Measurements from ENCODE around the gene PDLIM7.
"Not testable (repeated sequence)": the region's sequence is repeated elsewhere in the genome, so short reads cannot be mapped to it uniquely, and the experiment has no call there.

The PDLIM7 gene

DNA sequence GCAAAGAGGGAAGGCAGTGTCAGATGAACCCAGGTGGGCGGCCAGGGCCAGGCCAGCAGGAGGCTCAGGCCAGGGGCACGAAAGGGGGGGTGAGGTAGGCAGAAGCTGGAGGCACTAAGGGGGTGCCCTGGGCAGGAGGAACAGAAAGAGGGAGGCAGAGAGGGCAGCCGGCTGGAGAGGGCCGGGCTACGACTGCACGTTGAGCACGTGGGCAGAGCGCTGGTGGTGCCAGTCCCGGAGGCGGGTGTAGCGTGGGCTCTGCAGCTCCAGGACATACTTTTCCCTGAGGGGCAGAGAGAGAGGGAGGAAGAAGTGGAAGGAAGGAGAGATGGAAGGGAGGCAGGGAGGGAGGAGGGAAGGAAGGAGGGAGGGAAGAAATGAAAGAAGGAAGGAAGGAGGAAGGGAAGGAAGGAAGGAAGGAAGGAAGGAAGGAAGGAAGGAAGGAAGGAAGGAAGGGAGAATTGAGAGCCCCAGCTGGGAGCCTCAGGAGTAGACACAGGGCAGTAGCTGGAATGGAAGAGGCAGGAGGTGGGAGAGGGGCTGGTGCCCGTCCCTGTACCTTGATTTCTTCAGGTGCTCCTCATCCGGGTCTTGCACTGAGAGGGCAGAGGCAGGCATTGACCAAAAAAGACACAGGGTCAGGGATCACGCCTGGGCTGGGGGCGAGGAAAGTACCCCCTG lies 7.0 kb downstream of the PDLIM7 start:
- no peak for ATAC-seq

DNA sequence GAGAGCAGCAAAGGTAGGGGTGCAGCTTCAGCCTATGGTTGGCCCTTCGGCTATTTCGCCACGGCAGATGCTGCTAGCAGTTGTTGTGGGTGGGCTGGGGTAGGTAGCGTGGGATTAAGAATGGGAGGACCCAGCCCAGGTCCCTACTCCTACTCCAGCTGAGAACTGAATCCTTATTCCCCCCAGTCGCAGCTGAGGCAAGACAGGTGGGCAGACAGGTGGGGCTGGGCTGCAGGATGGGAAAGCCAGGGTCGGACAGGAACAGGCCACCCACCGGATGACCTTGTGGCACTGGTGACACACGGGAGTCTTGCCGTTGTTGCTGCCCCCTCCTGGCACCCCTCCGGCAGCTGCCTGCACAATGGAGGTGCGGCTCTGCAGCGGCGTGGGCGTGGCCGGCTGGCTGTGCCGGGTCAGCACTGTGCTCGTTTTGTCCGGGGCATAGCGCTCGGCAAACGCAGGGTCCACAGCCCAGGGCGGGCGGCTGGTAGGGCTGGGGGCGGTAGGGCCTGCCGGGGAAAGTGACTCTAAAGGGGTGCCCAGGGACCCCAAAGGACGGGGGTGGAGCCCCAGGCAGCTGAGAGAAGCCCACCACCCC lies 8.2 kb downstream of the PDLIM7 start:
- ATAC-seq (no peak), DNase-seq (no peak)

More for the DNA sequence above, 7.0 kb downstream of the PDLIM7 start:
- no peak for DNase-seq

DNA sequence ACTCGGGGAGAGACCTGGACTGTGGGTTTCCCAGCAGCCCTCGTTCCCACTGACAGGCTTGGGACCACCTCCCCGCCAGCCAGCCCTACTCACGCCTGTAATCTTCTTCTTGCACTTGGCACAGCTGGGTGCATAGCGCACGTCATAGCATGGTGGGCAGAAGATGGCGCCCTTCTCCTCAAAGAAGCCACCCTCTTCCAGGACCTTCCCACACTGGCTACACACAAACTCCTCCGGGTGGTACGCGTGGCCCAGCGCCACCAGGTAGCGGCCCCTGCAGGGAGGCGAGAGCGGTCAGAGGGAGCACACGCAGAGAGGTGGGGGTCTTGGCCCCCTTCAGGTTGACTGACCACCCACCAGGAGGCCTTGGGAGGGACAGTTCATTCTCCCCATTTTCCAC lies 9.4 kb downstream of the PDLIM7 start:
- no peak for ATAC-seq
- DNase-seq = no peak

DNA sequence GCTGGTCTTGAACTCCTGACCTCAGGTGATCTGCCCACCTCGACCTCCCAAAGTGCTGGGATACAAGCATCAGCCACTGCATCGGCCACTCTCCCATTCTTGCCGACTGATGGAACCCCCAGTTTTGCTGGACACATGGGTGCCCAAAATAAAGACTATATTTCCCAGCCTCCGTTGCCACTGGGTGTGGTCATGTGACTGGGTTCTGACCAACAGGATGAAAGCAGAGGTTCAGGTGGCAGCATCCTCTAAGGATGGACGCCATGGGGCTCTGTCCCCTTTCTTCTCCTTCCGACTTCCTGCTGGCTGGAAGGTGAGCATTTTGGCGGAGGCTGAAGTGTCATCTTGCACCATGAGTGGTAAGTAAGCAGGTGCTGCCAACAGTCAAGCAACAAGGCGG lies 10.3 kb downstream of the PDLIM7 start:
- no peak for ATAC-seq
- DNase-seq = no peak

DNA sequence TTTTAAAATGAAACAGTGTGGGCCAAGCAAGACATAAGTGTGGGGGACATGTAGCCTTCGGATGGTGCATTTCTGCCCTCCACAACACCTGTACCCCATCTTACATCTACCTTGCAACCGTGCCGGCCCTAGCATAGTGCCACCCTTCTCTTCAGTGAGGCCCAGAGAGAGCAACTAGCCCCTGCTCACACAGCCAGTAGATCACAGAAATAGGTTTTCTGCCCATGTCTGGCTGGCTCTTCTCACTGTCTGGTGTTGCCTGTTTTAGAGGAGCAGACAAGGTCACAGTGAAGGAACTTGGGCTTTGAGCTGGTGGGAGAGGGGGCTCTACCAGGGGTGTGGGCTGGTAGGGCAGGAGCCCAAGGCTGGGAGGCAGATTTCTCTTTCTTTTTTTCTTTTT lies 11.1 kb downstream of the PDLIM7 start:
- DNase-seq = no peak
- ATAC-seq = no peak

DNA sequence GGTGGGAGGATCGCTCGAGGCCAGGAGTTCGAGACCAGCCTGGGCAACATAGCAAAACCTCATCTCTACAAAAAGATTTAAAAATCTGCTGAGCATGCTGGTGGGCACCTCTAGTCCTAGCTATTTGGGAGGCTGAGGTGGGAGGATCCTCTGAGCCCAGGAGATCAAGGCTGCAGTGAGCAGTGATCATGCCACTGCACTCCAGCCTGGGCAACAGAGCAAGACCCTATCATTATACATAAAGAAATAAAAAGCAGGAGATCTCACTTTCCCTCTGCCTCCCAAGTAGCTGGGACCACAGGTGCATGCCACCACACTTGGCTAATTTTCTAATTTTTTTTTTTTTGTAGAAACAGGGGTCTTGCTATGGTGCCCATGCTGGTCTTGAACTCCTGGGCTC lies 11.7 kb downstream of the PDLIM7 start:
- ATAC-seq = not testable (repeated sequence)

DNA sequence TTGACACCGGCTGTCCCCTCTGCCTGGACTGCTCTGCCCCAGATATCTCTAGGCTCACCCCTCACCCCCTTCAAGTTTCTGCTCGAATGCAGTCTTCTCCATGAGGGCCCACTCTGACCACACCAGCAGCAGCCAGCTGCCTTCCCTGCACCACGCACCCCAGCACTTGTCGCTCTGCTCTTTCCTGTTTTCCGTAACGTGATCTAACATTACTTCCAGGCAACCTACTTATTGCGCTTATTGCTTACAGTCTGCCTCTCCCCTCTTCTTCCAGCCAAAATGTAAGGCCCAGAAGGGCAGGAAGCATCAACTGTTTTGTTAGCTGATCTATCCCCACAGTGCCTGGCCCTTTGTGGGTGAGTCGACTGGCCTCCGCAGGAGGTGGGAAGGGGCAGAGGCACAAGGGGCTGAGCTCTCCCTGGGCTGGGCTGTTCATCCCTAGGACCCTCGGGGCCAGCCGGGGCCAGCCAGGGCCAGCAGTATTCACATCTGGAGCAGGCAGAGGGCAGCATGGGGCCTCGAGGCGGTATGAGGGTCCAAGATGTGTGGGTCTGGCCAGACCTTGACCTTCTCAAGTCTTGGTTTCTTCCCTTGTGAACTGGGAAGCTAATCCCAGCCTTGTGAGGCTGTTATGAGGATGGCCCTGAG lies 12.4 kb downstream of the PDLIM7 start:
- no peak for DNase-seq
- no peak for ATAC-seq

More for the DNA sequence above, 11.7 kb downstream of the PDLIM7 start:
- not testable (repeated sequence) for DNase-seq

DNA sequence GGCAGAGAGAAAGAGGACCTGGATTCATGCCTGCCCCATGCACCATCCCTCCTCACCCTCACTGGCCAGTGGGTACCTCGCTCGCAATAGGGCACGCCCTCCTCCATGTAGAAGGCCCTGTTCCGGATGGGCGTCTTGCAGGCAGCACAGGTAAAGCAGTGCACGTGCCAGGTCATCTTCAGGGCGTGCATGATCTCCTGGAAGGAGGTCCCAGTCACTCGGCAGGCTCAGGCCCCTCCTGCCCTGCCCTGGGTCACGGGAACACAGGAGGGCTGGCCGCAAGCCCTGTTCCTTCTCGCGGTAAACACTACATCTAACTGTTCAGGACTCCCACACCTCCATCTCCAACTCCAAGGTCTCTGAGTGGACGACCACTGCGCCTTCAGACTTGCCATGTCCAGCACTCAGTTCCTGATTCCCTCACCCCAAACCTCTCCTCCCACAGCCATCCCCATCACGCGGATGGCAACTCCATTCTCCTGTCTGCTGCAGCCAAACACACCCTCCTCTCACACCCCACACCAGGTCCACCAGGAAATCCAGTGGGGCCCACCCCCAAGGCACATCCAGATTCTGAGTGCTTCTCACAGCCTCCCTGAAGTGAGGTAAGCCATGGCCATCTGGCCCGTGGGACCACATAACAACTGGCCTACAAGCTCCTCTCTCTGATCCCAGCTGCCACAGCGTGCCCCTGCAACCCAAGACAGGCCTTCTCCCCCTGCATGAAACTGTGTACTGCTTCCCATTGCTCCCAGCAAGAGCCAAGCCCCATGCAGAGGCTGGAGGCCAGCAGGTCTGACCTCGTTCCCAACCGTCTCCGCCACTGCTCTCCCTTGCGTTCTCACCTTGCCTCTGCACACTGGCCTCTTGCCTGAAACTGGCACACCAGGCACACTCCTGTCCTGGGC lies 13.2 kb downstream of the PDLIM7 start:
- no peak for DNase-seq
- ATAC-seq = no peak

DNA sequence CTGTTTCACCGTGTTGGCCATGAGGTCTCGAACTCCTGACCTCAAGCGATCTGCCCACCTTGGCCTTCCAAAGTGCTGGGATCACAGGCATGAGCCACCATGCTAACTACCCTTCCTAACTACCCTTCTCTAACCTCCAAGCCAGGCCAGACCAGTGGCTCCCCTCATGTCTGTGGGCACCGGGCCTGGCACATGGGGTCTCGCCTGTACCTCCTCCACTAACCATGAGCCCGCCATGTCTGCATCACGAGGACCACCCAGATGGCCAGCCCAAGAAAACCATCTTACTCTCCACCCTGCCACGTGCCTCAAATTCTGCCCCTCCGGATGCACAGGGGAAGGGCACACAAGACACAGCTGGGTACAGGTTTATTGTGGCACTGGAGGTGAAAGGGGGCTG lies 14.4 kb downstream of the PDLIM7 start:
- no peak for ATAC-seq
- no peak for DNase-seq

DNA sequence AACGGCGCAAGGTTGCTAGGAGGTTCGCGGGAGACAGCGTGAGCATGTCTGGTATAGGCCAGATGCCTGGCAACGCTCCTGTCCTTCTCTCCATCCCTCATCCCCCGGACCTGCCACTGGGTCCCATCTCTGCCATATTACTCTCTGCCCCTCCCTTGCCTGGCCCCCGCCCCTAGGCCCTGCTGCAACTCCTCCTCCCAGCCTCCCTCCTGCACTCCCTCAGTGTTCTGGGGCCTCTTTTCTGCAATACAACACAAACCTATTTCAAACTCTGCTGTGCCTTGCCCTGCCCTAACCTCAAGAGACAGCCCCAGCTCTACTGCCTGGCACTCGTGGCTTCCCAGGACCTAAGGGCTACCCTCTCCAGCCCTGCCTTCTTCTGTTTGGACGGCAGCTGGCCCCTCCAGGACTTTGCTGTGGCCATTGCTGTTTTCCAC lies 15.0 kb downstream of the PDLIM7 start:
- ATAC-seq = no peak

DNA sequence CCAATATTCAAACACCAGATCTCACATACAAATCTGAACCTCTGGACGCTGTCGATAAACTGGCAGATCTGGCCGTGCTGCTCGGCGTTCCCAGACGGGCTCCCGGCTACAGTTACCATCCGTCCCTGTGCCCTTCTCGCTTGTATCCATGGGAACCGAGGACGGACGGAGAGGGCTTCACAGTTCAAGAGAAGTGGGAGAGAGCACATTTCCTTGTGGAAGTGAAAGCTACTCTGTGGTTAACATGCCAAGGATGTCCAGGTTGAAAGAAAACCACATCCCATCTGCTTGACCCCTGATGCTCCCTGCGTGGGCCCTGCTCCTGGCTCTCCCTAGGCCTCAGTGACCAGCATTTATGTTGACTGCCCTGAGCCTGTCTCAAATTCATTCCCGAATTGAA lies 17.6 kb downstream of the PDLIM7 start:
- no peak for DNase-seq
- no peak for ATAC-seq

More for the DNA sequence above, 15.0 kb downstream of the PDLIM7 start:
- DNase-seq = no peak

DNA sequence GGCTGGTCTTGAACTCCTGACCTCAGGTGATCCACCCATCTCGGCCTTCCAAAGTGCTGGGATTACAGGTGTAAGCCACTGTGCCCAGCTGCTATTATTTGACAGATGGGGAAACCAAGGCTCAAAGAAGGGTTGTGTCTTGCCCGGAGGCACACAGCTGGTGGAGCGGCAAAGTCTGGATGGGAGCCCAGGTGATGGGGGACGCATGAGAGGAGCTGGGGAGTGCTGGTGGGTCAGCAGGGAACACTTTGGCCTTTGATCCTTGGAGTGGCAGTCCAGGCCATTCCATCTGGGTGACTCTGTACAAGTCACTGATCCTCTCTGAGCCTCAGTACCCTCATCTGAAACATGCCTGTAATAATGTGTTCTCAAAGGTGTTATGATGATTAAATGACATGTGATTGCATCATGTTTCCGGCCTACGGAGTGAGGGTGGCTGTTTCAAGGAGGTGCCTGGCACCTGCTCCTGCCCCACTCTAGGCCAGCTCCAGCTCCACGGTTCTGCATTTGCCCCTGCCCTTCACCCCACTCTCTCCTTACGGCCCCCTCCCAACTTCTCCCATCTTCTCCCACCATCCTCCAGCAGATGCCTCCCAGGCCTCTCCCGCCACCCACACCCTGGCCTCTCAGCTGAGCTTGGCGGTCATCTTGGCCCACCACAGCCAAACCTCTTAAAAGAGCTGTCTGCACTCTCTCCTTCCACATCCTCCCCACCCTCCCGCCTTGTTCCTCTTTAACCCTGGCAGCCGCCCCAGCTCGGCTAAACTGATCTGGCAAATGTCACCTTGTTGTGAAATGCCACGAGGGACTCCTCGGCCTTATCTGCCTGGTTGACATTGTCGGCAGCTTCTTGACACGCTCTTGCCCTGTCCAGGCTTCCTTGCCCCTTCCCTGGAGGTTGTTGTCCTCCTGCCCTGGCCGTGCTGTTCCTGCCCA lies 18.4 kb downstream of the PDLIM7 start:
- ATAC-seq = peak; percentile 71
- DNase-seq = peak; percentile 72

DNA sequence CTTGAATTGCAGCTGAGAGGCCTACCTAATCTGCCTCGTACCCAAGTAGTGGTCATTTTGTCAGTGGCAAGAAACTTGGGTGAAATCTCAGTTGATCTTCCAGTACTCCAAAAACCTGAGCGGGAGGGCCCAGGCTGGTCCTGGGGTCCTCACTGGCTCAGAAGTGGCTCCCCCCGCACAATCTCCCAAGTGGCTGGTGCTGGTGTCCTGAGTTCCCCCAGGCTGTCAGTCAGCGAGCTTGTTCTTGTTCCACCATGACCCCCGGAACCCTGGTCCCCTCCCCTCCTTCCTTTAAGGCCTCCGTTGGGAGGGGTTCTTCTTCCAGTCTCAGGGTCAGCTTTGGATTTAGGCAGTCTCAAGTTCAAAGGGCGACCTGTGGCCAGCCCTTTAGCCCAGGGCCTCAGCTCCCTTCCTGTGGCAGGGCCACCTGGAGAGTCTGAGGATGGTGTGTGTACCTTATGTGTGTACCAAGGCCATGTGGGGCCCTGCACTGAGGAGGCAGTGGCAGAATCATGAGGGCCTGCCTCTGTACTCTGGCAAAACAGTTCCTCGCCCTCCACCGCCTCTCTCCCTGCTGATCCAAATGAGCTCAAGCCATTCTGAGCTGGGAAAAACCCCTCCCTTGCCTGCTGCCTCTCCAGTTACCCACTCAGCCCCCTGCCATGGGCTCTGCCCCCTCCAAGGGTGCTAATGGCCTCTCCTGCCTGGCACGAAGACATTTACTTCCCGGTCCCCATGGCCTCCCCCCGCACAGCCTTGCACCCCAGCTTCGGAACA lies 19.5 kb downstream of the PDLIM7 start:
- ATAC-seq (no peak), DNase-seq (no peak)

DNA sequence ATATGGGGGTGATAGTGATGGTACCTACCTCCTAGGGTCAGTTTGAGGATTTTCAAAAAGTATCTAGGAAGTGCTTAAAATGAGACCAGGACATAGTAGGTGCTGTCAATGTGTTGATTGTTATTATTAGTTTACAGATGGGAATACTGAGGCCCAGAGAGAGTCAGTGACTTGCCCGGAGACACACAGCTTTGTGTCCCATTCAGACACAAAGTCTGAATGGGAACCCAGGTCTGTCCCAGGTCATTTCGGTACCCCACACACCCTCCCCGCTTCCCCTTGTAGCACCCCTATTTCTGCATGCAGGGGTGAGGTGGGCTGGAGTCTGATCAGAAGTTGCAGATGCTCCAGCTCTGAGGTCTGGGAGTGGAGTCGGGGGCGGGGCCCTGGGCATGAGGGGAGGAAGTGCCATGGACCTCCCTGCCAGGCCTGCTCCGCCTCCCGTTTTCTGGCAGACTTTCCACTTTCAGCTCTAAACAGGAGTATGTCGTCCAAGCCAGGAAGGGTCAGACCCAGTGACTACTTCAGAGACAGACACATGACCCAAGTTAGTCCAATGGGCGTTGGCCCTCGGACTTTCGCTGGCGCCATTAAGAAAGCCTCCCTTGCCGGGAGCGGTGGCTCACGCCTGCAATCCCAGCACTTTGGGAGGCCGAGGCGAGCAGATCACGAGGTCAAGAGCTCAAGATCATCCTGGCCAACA lies 20.7 kb downstream of the PDLIM7 start:
- no peak for DNase-seq
- no peak for ATAC-seq

DNA sequence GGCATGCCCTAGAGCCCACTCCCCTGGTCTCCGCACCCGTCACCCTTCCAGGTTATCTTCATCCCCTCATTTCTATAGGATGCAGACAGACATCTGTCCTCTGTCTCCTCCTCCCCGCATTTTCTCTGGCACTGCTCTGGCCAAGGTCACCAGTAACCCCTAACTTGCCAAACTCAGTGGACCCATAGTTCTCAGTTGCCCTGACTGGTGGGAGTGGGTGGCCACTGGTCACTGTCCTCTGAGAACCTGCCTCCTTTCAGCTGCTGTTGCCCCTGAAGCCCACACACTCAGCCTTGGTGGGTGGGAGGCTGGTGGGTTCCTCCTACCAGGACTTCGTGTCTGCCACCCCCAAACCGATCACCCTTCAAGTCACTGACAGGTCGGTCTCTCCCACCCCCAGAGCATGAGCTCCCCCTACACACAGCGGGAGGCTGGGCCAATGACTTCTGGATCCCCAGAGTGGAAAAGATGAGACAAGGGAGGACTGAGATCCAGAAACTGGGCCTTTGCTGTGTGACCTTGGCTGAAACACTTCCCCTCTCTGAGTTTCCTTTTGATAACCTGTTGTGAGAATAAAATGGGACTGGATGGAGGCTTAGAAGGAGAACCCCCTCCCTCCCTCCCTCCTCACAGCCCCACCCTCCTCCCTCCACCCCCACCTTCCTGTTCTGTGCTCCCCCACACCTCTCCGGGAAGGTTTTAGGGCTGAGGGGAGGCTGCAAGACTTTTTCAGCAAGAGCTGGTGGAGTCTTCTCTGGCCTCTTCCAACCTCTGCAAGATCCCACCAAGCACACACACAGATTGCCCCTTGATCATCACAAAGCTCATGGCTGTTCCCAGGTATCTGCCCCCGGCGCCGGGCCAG lies 21.6 kb downstream of the PDLIM7 start:
- DNase-seq (peak; percentile 51), ATAC-seq (peak; percentile 34)

DNA sequence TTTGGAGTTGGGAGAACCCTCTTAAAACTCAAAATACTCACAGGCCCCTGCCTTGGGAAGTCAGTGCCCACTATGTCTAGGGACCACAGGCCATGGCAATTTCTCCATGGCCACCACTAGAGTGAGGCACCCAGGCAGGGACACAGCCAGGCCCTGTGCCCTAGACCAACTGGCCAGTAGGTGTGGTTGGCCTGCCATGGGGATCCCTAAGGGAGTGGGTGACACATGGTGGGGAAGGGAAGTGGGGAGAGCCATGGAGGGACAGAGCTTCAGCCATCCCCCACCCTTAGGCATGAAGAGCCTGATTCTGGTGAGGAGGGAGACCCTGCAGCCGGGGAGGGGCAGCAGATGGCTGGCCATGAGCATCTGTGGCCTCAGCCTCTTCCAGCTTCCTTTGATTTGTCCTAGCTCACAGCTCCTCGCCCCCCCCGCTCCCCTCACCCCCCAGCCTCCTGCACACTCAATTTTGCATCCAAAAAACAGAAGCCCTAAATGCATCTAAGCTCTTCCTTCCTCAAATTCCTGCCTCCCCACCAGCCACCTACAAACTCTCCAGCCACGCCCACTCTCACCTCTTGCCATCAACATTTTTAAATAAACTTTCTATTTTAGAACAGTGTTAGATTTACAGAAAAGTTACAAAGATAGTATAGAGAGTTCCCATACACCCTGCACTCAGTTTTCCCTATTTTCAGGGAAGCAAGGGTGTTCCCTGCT lies 22.4 kb downstream of the PDLIM7 start:
- ATAC-seq = no peak
- no peak for DNase-seq

DNA sequence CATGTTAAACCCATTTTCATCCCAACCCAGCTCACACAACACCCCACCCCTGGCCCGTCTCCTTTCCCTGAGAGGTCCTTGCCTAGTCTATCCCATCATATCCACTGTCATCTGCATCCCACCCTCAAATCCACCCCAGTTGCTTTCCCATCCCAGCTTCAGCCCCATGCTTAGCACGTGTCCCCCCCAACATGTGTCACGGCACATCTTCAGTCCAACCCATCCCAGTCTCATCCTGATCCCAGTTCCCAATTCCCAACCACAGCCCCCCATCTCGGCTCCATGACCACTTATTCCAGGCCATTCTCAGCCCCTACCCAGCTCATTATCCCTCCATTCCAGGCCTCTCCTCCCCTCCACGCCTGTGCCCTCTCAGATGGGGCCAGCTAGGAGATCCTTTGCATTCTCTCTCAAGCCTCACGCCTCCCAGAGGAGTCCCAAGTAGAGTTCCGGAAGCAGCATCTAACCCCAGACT lies 23.4 kb downstream of the PDLIM7 start:
- ATAC-seq (no peak), DNase-seq (no peak)

DNA sequence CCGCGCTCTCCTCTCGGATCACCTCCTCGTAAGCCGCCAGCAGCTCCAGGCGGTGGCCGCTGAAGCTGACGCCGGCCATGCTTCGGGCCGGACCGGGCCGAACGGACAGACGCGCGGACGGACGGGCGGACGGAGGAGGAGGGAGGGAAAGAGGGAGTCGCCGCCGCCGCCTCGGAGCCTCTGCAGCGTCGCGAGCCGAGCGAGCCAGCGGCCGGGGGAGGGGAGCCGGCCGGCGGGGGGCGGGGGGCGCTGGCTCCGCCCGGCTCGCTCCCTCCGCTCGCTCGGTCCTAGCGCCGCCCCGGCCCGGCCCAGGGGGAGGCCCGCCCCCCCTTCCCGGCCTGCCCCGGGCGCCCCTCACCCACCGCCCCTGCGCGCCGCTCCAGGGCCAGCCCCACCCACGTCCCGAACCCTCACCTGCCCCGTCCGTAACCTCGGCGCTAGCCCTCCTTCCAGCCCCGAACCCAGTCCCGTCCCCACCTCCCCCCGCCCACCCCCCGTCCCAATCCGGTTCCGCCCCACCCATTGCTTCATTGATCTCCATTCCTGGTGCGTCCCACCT lies 23.9 kb downstream of the PDLIM7 start, which contains the start of gene DBN1:
DBN1 (minus strand) TSS at position 192 of the 559 bp plus-strand sequence; CDS start at position 79, 113 bp downstream.
- ATAC-seq = peak; percentile 12
- peak; percentile 61 for DNase-seq

All from stimulated activated naive CD8-positive, alpha-beta T cell treated with anti-CD3 and anti-CD28 coated beads, Interleukin-15, Interleukin-2, amounts not matched to agents 100 U/mL and 50 U/mL, for 24 hours (primary cell).